Measurements from ENCODE around the gene IL12RB1. TPM values are rescaled to one million over a fixed set of nuclear protein-coding genes. Genes with fewer than 3 reads are reported as not detected.

The IL12RB1 gene
- total RNA-seq, 1 donor from 2014 or later = not detected

- peak overlapping the region; percentile 43 for H3K27ac ChIP-seq
- intact Hi-C loops (cut with DNase I) = loop anchor here (5.0 to 10.0 kb wide), 2 partner anchors 57 to 224 kb away; no protein-coding TSS in a partner anchor
Measured at GRCh38 chr19:18110609-18111232, 24.0 kb upstream of the IL12RB1 start.

DNA sequence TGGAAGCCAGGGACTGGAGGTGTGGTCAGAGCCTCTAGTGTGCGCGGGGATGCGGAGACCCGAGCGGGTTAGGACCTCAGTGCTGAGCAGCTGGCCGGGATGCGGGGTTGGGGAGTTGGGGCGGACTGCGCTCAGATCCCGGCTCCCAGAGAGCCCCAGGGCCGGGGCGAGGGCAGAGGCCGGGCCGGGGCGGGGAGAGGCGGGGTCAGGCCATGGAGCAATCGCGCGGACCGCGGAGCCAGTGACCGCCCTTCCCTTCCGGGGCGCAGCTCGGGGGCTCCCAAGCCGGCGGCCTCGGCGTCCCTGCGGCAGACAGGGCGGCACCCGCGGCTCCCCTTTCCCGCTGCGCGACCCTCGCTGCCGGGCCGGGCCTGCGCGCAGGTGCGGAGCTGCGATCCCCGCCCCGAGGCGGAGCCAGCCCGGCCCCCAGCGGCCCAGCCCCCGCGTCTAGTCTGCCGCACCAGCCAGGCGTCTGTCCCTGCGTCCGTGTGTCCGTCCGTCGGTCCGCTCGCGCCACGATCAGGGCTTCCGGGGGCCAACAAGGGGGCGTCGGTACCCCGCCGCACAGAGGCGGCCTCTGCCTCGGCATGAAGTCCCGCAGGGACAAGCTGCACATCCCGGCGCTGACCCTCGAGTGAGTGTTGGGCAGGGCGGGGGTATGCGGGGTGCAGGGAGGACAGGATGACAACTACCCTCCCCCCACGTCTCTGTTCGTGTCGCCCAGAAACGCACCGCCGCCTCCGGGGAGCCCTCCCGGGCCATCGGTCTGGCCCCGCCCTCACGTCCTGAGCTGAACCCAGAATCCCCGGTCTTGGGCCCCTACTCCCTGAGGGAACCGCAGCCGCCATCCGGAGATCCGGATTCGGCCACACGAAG, 23.2 kb upstream of the IL12RB1 start:
- TF ChIP-seq, protein P1, sequence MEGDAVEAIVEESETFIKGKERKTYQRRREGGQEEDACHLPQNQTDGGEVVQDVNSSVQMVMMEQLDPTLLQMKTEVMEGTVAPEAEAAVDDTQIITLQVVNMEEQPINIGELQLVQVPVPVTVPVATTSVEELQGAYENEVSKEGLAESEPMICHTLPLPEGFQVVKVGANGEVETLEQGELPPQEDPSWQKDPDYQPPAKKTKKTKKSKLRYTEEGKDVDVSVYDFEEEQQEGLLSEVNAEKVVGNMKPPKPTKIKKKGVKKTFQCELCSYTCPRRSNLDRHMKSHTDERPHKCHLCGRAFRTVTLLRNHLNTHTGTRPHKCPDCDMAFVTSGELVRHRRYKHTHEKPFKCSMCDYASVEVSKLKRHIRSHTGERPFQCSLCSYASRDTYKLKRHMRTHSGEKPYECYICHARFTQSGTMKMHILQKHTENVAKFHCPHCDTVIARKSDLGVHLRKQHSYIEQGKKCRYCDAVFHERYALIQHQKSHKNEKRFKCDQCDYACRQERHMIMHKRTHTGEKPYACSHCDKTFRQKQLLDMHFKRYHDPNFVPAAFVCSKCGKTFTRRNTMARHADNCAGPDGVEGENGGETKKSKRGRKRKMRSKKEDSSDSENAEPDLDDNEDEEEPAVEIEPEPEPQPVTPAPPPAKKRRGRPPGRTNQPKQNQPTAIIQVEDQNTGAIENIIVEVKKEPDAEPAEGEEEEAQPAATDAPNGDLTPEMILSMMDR (IDR thresholded peaks at IDR 0.05) = no peak
- TF ChIP-seq POLR2AphosphoS5 (IDR thresholded peaks at IDR 0.05; ENCODE audit: insufficient read depth in 1 of 2, low read depth in 1 of 2) (no peak), POLR2A (IDR thresholded peaks at IDR 0.05) (no peak)
- intact Hi-C loops (cut with DNase I) = loop anchor here (5.0 to 10.0 kb wide), 2 partner anchors 57 to 225 kb away; no protein-coding TSS in a partner anchor
- DNase-seq (ENCODE audit: extremely low spot score in 2 of 2) = no peak

More at GRCh38 chr19:18110609-18111232, 24.0 kb upstream of the IL12RB1 start:
- H3K36me3 ChIP-seq = no peaks in the 10 kb centered on the region
- no peaks in the 10 kb centered on the region for H3K9me3 ChIP-seq
- TF ChIP-seq, protein P1 (IDR thresholded peaks at IDR 0.05) = no peak
- TF ChIP-seq POLR2A (IDR thresholded peaks at IDR 0.05) = no peak
- TF ChIP-seq POLR2AphosphoS5 (IDR thresholded peaks at IDR 0.05; ENCODE audit: insufficient read depth in 1 of 2, low read depth in 1 of 2) = no peak
- H3K27me3 ChIP-seq = no peaks in the 10 kb centered on the region
- H3K4me1 ChIP-seq = peaks cover 15% of the 10 kb centered on the region
- DNase-seq (ENCODE audit: extremely low spot score in 2 of 2) = no peak
- peak overlapping the region; percentile 52 to 58 for H3K4me3 ChIP-seq

GRCh38 chr19:18109341-18109732, 22.6 kb upstream of the IL12RB1 start:
- H3K27ac ChIP-seq = peak overlapping the region; percentile 43
- H3K36me3 ChIP-seq = no peaks in the 10 kb centered on the region
- intact Hi-C loops (cut with DNase I) = no loop called here
- H3K4me3 ChIP-seq = peak overlapping the region; percentile 52 to 58
- TF ChIP-seq POLR2AphosphoS5 (IDR thresholded peaks at IDR 0.05; ENCODE audit: insufficient read depth in 1 of 2, low read depth in 1 of 2) (no peak), POLR2A (IDR thresholded peaks at IDR 0.05) (no peak)
- TF ChIP-seq, protein P1 (IDR thresholded peaks at IDR 0.05) = no peak
- no peaks in the 10 kb centered on the region for H3K9me3 ChIP-seq
- no peak for DNase-seq (ENCODE audit: extremely low spot score in 2 of 2)
- H3K27me3 ChIP-seq = no peaks in the 10 kb centered on the region
- peaks cover 20% of the 10 kb centered on the region for H3K4me1 ChIP-seq

More for the DNA sequence above, 23.2 kb upstream of the IL12RB1 start:
- Histone ChIP-seq H3K4me3 (peak overlapping the region; percentile 52 to 58), H3K27ac (peak overlapping the region; percentile 43), H3K27me3 (no peaks in the 10 kb centered on the region), H3K4me1 (peaks cover 15% of the 10 kb centered on the region), H3K9me3 (no peaks in the 10 kb centered on the region), H3K36me3 (no peaks in the 10 kb centered on the region)

DNA sequence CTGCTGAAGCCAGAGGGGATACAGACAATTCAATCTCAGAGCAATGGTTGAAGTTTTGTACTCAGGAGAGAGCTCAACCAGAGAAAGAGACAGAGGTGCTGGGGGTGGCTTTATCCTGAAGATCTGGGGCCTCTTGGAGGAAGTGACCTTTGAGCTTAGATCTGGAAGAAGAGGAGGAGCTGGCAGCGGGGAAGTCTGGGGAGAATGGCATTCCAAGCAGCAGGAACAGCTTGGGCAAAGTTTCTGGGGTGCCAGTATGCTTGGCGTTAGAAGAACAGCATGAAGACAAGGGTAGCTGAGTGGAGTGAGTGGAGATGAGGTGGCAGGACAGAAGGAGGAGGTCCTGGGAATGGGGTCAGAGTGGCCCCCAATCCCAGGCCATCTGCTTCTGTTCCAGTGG, 22.2 kb upstream of the IL12RB1 start:
- Histone ChIP-seq H3K36me3 (no peaks in the 10 kb centered on the region), H3K27ac (no peak overlapping the region), H3K27me3 (no peaks in the 10 kb centered on the region), H3K9me3 (no peaks in the 10 kb centered on the region), H3K4me1 (peaks cover 24% of the 10 kb centered on the region), H3K4me3 (no peak overlapping the region)
- no peak for DNase-seq (ENCODE audit: extremely low spot score in 2 of 2)
- TF ChIP-seq, protein P1 (IDR thresholded peaks at IDR 0.05) = no peak
- TF ChIP-seq POLR2AphosphoS5 (IDR thresholded peaks at IDR 0.05; ENCODE audit: insufficient read depth in 1 of 2, low read depth in 1 of 2) = no peak
- no peak for TF ChIP-seq POLR2A (IDR thresholded peaks at IDR 0.05)
- intact Hi-C loops (cut with DNase I) = no loop called here
